ENCODE results near the gene GRB10.

Gene GRB10

GRCh38 chr7:50687575-50688225 is 95.0 kb downstream of the GRB10 start:
- no peak for DNase-seq

GRCh38 chr7:50687096-50687495 is 95.6 kb downstream of the GRB10 start:
- no peak for DNase-seq

GRCh38 chr7:50685135-50686065 is 97.3 kb downstream of the GRB10 start:
- DNase-seq: no peak

- DNase-seq: no peak
Measured at GRCh38 chr7:50684713-50685075, 98.0 kb downstream of the GRB10 start.

- DNase-seq: no peak
Measured at GRCh38 chr7:50684011-50684712, 98.5 kb downstream of the GRB10 start.

- no peak for DNase-seq
Measured at GRCh38 chr7:50682573-50682972, 100.1 kb downstream of the GRB10 start.

- no peak for DNase-seq
Measured at GRCh38 chr7:50682079-50682478, 100.6 kb downstream of the GRB10 start.

- no peak for DNase-seq
Measured at GRCh38 chr7:50681432-50682045, 101.2 kb downstream of the GRB10 start.

- no peak for DNase-seq
Measured at GRCh38 chr7:50679218-50680007, 103.3 kb downstream of the GRB10 start.

GRCh38 chr7:50678586-50678985 is 104.1 kb downstream of the GRB10 start:
- no peak for DNase-seq

- no peak for DNase-seq
Measured at GRCh38 chr7:50677638-50677996, 105.1 kb downstream of the GRB10 start.

GRCh38 chr7:50676740-50677637 is 105.7 kb downstream of the GRB10 start:
- DNase-seq: no peak

GRCh38 chr7:50676079-50676478 is 106.6 kb downstream of the GRB10 start:
- no peak for DNase-seq

GRCh38 chr7:50674896-50675835 is 107.5 kb downstream of the GRB10 start:
- DNase-seq: no peak

GRCh38 chr7:50674299-50674698 is 108.4 kb downstream of the GRB10 start:
- no peak for DNase-seq

- no peak for DNase-seq
Measured at GRCh38 chr7:50673096-50673495, 109.6 kb downstream of the GRB10 start.

GRCh38 chr7:50672045-50672444 is 110.7 kb downstream of the GRB10 start:
- no peak for DNase-seq

GRCh38 chr7:50671386-50671785 is 111.3 kb downstream of the GRB10 start:
- DNase-seq: no peak

GRCh38 chr7:50669890-50670289 is 112.8 kb downstream of the GRB10 start:
- DNase-seq: no peak

- DNase-seq: no peak
Measured at GRCh38 chr7:50667789-50668226, 114.9 kb downstream of the GRB10 start.

All from activated gamma-delta T cell (primary cell).